Fibroblast of villous mesenchyme (primary cell): ENCODE results near the gene LEKR1. TPM values are rescaled to one million over a fixed set of nuclear protein-coding genes. Genes with fewer than 3 reads are reported as not detected.
"Not testable (repeated sequence)": the region's sequence is repeated elsewhere in the genome, so short reads cannot be mapped to it uniquely, and the experiment has no call there.

Source experiments
- DNase-seq: peaks from one replicate; pipeline ENCODE4 v3.0.0-alpha.2; 2010; ENCODE audit warnings: low read depth
- H3K4me3 ChIP-seq: 2 replicates; pipeline ENCODE4 v1.5.1; 2011; ENCODE audit warnings: low read depth, mild to moderate bottlenecking, low read length
- total RNA-seq: library from RNA; depleted of rRNA; stranded (reverse); fragments of >200 nt; gene quantifications from 2 replicates; pipeline ENCODE4 v1.2.3, GENCODE V29; 2012
- TF ChIP-seq, protein P1 (sequence below): IDR thresholded peaks from 2 replicates; pipeline ENCODE4 v1.5.1; 2012; ENCODE audit warnings: low read depth, mild to moderate bottlenecking, low read length; ENCODE audit not compliant: insufficient read depth

LEKR1 gene
- total RNA-seq, 1 donor: 0.86 TPM

GRCh38 chr3:156906275-156906674 is 80.1 kb downstream of the LEKR1 start:
- H3K4me3 ChIP-seq: no peak overlapping the region
- DNase-seq: no peak
- TF ChIP-seq, protein P1, sequence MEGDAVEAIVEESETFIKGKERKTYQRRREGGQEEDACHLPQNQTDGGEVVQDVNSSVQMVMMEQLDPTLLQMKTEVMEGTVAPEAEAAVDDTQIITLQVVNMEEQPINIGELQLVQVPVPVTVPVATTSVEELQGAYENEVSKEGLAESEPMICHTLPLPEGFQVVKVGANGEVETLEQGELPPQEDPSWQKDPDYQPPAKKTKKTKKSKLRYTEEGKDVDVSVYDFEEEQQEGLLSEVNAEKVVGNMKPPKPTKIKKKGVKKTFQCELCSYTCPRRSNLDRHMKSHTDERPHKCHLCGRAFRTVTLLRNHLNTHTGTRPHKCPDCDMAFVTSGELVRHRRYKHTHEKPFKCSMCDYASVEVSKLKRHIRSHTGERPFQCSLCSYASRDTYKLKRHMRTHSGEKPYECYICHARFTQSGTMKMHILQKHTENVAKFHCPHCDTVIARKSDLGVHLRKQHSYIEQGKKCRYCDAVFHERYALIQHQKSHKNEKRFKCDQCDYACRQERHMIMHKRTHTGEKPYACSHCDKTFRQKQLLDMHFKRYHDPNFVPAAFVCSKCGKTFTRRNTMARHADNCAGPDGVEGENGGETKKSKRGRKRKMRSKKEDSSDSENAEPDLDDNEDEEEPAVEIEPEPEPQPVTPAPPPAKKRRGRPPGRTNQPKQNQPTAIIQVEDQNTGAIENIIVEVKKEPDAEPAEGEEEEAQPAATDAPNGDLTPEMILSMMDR: no peak

GRCh38 chr3:156908398-156908797 is 82.2 kb downstream of the LEKR1 start:
- TF ChIP-seq, protein P1: no peak
- DNase-seq: no peak
- H3K4me3 ChIP-seq: no peak overlapping the region

DNA sequence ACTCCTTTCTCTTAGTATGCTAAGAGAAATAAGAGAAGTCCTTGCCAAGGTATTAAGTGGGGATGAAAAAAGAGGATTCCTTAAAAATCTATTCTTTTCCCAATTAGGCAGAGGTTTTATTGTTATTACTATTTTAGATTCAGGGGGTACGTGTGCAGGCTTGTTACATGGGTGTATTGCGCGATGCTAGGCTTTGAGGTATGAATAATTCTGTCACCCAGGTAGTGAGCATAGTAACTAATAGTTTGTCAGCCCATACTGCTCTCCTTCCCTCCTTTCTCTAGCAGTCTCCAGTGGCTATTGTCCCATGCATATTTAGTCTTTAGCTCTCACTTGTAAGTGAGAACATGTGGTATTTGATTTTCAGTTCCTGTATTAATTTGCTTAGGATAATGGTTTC is 83.9 kb downstream of the LEKR1 start:
- H3K4me3 ChIP-seq: no peak overlapping the region
- no peak for DNase-seq
- TF ChIP-seq, protein P1: no peak

DNA sequence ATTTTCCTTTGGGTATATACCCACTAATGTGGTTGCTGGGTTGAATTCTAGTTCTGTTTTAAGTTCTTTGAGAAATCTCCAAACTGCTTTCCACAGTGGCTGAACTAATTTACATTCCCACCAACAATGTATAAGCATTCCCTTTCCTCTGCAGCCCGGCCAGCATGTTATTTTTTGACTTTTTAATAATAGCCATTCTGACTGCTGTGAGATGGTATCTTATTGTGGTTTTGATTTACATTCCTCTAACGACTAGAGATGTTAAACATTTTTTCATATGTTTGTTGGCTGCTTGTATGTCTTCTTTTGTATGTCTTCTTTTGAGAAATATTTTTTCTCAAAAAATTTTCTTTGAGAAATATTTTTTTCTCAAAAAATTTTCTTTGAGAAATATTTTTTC is 84.7 kb downstream of the LEKR1 start:
- DNase-seq: peak; percentile 29

DNA sequence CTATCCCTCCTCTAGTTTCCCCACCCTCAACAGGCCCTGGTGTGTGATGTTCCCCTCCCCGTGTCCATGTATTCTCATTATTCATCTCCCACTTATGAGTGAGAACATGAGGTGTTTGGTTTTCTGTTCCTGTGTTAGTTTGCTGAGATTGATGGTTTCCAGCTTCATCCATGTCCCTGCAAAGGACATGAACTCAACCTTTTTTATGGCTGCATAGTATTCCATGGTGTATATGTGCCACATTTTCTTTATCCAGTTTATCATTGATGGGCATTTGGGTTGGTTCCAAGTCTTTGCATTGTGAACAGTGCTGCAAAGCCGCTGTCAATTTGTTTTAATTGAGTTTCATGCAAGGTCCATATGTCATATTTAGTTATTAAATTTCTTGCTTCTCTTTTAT is 88.1 kb downstream of the LEKR1 start:
- not testable (repeated sequence) for H3K4me3 ChIP-seq, DNase-seq

More for the DNA sequence above, 84.7 kb downstream of the LEKR1 start:
- H3K4me3 ChIP-seq: not testable (repeated sequence)

- TF ChIP-seq, protein P1: no peak
- no peak for DNase-seq
- no peak overlapping the region for H3K4me3 ChIP-seq
Observed at GRCh38 chr3:156915372-156915771, 89.2 kb downstream of the LEKR1 start.

- TF ChIP-seq, protein P1: no peak
- peak; percentile 12 for DNase-seq
- H3K4me3 ChIP-seq: no peak overlapping the region
Observed at GRCh38 chr3:156918746-156919145, 92.6 kb downstream of the LEKR1 start.

DNA sequence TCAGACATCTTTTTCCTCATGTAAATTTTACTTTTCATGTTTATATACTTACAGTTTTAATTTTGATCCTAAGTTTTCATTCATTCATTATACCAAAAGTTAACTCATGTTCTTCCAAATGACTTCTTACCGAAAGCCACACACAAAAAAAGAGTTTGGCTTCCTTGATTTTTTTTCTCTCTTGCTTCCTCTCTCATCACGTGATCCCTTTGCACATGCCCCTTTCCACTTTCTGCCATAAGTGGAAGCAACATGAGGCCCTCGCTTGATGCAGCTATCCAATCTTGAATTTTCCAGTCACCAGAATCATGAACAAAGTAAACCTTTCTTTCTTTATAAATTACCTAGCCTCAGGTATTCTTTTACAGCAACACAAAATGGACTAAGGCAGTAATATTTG is 93.7 kb downstream of the LEKR1 start:
- H3K4me3 ChIP-seq: no peak overlapping the region
- TF ChIP-seq, protein P1: no peak
- no peak for DNase-seq
